TTC549 (cell line): ENCODE measurements around the gene SLC25A26.
"Not testable (repeated sequence)": the region's sequence is repeated elsewhere in the genome, so short reads cannot be mapped to it uniquely, and the experiment has no call there.

Experiments
- FAIRE-seq: peaks from 2 replicates; lab custom pipeline; 2012; peaks lifted over from hg19 to GRCh38; lab: Jason Lieb, UNC

SLC25A26 gene, protein sequence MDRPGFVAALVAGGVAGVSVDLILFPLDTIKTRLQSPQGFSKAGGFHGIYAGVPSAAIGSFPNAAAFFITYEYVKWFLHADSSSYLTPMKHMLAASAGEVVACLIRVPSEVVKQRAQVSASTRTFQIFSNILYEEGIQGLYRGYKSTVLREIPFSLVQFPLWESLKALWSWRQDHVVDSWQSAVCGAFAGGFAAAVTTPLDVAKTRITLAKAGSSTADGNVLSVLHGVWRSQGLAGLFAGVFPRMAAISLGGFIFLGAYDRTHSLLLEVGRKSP

GRCh38 chr3:66220602-66221377 lies at the start of gene SLC25A26:
SLC25A26 (plus strand) TSS chr3:66221001; CDS start chr3:66221095, 94 bp downstream.
- peak; percentile 43 for FAIRE-seq

- FAIRE-seq, result no peak
These were observed 48.4 kb upstream of the SLC25A26 start for GRCh38 chr3:66172394-66172793.

DNA sequence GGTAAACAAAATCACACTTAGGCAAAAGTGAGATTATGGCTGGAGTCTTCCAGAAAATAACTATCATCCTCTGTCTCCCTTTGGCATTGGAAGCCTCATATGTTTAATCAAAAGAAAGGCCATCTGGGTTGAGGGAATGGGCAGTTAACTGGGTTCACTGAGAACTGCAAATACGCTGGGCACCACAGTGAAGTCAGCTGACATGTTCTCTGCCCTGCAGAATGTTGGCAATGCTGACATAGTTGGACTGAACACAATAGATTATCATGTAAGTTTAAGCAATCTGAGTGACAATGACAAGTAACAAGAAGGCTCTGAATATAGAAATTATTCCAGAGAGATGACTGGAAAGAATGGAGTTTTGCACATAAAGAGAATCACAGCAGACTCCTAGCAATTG lies 43.8 kb upstream of the SLC25A26 start:
- no peak for FAIRE-seq

DNA sequence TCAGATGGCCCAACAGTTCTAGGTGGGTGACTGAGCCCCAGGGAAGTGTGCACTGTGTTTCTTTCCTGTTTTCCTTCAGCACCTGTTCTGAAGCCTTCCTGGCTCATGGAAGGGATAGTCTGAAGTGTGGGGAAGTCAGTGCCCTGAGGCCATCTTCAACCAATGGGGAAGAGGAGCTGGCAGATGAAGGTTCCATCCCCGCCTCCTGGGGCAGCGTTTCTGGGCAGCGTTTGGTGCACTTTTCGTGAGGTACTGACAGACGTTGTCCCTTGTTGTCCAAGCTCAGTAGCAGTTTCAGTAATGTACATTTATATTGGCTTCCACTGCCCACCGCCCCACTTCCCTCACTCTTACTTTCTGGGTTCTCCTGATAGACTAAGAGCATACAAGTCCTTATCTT lies 42.6 kb upstream of the SLC25A26 start:
- FAIRE-seq, result no peak

GRCh38 chr3:66179793-66180192 lies 41.0 kb upstream of the SLC25A26 start:
- no peak for FAIRE-seq

GRCh38 chr3:66181764-66182163 lies 39.0 kb upstream of the SLC25A26 start:
- FAIRE-seq, result no peak

GRCh38 chr3:66182246-66182645 lies 38.6 kb upstream of the SLC25A26 start:
- FAIRE-seq, result no peak

GRCh38 chr3:66186545-66186944 lies 34.3 kb upstream of the SLC25A26 start:
- no peak for FAIRE-seq

DNA sequence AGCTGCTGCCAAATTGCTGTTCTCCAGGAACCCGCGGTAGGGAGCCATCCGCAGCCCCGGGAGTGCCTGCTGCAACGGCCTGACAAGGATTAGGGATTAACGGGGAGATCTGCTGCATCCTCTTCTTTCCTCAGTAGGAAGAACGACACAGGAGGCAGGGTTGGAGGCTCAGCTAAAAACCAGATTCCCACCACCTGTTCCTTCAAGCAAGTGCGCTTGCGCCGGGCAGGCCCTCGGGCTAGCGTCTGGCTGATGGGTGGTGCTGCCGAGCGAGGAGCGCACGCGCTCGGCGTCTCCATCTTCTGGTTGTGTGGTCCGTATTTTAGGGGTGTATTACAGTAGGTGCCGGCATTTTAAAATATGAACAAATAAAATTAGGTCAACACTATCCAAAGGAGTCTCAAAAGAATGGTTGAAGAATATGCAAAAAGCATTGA lies 25.4 kb upstream of the SLC25A26 start:
- no peak for FAIRE-seq

- FAIRE-seq, result no peak
These were observed 24.2 kb upstream of the SLC25A26 start for GRCh38 chr3:66196633-66197032.

- FAIRE-seq, result no peak
These were observed 22.2 kb upstream of the SLC25A26 start for GRCh38 chr3:66198437-66199088.

- FAIRE-seq, result no peak
These were observed 21.7 kb upstream of the SLC25A26 start for GRCh38 chr3:66199089-66199473.

GRCh38 chr3:66200147-66200546 lies 20.7 kb upstream of the SLC25A26 start:
- no peak for FAIRE-seq

- no peak for FAIRE-seq
These were observed 20.0 kb upstream of the SLC25A26 start for GRCh38 chr3:66200786-66201185.

DNA sequence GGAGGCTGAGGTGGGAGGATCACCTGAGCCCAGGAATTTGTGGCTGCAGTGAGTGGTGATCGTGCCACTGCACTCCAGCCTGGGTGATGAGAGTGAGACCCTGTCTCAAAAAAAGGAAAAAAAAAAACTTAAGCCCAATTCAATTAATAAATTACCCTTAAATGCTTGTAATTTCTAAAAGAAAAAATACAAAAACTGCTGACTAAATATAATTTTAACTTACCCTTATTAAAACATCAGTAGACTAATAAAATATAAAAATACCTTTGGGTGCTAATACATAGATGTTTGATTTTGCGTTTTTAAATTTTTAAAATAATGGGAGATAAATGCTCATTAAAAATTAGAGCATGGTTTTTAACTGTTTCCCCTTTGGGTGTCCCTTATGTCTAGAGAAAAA lies 17.5 kb upstream of the SLC25A26 start:
- no peak for FAIRE-seq

DNA sequence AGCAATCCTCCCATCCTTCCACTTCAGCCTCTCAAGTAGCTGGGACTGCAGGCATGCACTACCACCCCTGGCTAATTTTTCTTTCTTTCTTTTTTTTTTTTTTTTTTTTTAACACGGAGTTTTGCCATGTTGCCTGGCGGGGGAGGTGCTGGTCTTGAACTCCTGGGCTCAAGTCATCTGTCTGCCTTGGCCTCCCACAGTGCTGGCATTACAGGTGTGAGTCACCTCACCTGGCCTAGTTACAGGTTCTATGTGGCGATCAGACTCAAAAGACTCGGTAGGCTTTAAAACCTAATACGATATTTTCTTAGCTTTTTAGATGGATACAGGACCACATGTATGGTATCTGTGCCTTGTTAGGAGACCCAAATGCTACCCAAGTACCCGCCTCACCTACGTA lies 14.0 kb upstream of the SLC25A26 start:
- no peak for FAIRE-seq

GRCh38 chr3:66208189-66208588 lies 12.6 kb upstream of the SLC25A26 start:
- no peak for FAIRE-seq

DNA sequence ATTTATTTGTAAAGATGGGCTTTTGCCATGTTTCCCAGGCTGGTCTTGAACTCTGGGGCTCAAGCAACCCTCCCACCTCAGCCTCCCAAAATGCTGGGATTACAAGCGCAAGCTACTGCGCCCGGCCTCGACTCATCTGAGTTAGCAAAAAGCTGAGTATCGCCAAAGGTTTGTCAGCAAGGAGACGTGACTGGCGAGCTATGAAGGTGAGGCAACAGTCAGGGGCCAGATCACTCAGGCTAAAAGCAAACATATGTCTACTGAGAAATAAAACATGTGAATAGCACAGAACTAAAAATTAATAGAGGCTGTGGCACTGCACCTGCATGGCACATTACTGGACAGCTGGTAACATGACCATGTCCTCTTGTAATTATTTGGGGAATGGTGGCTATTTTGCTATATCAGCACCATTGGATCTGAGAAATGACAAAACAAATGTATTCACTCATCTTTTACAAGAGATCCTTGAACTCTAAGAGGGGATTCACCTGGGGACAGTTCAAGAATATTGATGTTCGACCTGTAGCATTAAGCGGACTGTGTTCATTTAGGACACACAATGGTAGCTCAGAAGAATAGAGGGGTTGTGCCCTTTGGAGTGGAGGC lies 10.0 kb upstream of the SLC25A26 start:
- FAIRE-seq, result no peak

GRCh38 chr3:66211779-66212178 lies 9.0 kb upstream of the SLC25A26 start:
- FAIRE-seq, result no peak

DNA sequence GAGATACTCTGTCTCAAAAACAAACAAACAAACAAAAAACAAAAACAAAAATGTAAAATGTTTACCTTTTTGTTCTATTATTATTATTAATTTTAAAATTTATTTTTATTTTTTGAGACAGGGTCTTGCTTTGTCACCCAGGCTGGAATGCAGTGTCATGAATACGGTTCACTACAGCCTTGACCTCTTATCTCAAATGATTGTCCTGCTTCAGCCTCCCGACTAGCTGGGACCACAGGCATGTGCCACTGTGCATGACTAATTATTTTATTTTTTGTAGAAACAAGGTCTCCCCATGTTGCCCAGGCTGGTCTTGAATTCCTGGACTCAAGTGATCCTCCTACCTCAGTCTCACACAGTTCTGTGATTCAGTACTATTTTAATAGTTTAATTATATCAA lies 5.7 kb upstream of the SLC25A26 start:
- no peak for FAIRE-seq

DNA sequence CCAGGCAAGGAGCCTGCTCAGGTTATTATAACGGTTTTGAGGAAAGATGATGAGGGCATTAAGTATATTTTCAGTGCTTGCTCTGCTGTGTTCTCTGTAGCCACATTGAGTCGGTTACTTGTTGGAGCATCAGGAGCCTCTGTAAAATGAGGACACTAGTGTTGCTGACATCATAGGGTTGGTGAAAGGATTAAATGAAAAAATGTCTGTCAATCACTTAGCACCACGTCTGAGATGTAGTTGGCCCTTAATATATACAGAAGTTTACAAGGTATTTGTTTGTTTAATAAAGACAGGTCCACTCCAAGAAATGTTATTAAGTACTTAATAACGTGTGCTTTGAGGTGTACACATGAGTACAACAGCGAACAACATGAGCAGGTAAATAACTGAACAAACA lies 735 bp upstream of the SLC25A26 start:
- no peak for FAIRE-seq

DNA sequence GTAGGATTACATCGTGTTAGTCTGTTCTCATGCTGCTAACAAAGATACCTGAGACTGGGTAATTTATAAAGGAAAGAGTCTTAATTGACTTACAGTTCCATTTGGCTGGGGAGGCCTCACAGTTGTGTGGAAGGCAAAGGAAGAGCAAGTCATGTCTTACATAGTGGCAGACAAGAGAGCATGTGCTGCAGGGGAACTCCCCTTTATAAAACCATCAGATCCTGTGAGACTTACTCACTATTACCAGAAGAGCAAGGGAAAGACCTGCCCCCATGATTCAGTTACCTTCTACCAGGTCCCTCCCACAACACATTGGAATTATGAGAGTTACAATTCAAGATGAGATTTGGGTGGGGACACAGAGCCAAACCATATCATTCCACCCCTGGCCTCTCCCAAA lies 3.4 kb downstream of the SLC25A26 start:
- FAIRE-seq, result no peak

GRCh38 chr3:66226093-66226492 lies 5.3 kb downstream of the SLC25A26 start:
- not testable (repeated sequence) for FAIRE-seq
